Ureter (tissue), 1 donor: Measurements from ENCODE around the gene RSPO3. TPM values are rescaled to one million over a fixed set of nuclear protein-coding genes. Genes with fewer than 3 reads are reported as not detected.

Experiments used
- DNase-seq: peaks from one replicate; pipeline ENCODE4 v3.0.0-alpha.2; 2020; ENCODE audit warnings: low spot score
- total RNA-seq: library from RNA; stranded (reverse); gene quantifications from one replicate; pipeline ENCODE4 v1.2.4, GENCODE V29; 2023
- donor health status: DM: yes; HTN: yes; CAD: no.

RSPO3 gene
- total RNA-seq, 1 donor from 2014 or later, result 4.1 TPM

DNA sequence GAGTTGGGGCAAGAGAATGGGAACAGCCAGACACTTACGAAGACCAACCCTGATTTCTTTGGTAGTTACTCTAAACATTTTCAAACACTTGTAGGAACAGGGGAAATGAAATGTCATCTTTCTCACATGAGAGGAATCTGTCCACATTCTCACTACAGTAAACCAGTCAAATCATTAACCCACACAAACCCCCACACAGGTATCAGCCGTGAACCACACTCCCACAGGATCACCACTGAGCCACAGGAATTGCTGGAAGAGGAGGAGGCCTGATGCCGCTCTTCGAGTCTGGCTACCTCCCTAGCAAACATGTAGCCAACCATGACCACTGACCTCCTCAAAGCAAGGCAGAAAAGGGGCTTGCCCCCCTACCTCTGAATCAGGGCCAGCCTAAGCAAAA lies 6.9 kb upstream of the RSPO3 start:
- DNase-seq, result no peak

DNA sequence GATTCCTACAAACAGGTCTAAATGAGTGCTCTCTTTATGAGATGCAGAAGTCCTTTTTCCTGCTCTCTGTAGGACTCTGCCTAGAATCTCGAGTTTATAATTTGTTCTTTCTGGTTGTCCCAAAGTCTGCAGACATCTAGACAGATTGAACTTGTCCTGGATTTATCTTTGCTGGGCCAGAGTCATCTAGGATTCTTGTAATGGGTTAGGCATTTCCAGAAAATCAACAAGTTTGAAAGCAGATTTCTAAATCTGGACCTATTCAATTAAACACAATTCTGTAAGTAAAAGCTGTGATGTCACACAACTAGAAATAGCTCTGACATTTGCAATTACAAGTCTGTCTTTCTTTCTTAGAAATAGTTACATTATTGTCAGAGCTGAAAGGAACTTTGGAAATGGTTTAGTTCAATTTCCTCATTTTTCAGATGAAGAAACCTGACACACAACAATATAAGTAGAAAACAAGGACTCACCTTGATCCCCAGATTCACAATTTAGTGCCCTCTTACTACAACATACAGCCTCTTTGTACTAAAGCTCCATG lies 4.2 kb upstream of the RSPO3 start:
- DNase-seq, result no peak

DNA sequence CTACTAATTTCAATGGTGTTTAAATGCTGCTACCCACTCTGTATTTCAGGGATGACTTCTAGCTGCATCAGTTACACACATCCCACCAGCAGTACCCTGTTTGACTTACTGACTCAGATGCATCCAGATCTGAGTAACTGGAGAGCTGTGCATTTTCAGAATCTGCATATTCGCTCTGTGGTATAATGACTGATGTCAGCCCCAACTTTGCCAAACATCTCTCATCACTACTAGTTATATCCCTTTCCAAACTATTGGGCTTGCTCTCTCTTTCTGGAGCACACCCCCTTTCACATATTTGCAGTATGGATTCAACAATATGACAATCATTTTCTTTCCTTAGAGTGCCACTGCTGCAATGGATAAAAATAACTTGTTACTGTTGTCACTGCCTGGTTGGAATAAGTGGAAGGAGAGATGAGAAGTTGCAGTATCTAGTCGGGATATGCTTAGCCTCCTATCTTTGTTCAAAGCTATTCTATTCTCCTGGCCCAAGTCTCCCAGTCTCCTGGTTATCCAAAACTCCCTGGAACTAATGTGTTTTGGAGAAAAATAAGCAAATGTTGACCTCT lies 3.3 kb upstream of the RSPO3 start:
- no peak for DNase-seq

DNA sequence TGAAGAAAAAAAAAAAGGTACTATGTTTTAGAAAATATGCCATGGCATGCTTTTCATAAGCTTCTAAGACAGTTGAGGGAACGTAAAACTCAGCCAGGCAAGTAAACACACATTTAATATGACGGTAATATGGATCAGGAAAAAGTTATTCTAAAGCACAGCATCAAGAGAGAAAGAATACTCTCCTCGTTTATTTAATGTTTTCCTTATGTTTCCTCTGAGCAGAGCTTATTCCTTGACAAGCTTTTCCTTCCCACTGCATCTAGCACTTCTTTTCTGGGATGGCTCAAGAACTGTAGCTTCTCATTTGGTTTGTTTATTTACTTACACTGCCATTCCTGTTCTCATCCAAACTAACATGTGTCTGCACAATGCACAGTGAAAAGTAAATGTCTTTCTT lies 2.7 kb upstream of the RSPO3 start:
- DNase-seq, result no peak

DNA sequence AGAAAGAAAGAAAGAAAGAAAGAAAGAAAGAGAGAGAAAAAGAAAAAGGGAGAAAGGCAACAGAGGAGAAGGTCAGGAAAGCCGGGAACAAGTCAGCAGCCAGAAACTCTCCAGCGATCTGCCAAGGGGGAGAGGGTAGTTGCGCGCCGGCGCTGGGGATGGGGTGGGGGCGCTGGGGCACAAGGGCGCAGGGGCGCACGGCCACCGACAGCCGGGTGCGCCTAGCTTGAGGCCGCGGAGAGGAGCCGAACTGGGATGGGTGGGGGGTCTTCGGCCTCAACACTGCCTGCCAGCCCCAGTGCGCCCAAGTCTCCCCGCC lies 533 bp upstream of the RSPO3 start:
- DNase-seq, result no peak

DNA sequence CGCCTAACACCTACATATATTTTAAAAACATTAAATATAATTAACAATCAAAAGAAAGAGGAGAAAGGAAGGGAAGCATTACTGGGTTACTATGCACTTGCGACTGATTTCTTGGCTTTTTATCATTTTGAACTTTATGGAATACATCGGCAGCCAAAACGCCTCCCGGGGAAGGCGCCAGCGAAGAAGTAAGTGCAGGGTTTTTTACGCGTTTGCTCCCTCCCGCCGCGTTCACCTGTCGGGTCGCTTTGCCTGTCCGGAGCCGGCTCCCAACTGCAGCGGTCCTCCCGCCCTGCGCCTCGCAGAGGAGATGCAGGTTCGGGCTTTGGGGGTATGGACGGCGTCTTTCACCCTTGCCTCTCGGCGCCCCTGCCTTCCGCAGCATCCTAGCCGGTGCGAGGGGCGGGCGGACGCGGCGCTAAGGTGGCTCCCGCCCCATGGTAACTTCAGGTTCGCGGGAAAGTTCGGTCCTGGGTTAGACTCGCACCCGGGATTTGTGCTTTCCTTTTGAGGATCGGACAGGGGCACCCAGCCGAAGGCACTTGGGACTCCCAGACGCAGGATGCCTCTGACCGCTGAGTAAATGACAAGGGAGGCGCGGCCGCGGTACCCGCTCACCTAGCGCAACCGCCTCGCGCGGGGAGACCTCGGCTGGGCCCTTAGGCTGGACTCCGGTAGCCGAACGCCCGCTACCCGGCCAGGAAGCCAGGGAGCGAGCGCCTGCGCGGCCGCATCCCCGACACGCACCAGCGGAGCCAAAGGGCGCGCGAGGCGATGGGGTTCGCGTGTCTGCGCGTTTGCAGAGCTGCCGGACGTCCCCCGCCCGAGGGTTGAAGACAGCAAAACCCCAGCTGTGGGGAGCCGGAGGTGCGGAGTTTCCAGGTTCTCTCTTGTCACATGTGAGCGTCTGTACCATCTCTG lies 891 bp downstream of the RSPO3 start:
- DNase-seq, result no peak

DNA sequence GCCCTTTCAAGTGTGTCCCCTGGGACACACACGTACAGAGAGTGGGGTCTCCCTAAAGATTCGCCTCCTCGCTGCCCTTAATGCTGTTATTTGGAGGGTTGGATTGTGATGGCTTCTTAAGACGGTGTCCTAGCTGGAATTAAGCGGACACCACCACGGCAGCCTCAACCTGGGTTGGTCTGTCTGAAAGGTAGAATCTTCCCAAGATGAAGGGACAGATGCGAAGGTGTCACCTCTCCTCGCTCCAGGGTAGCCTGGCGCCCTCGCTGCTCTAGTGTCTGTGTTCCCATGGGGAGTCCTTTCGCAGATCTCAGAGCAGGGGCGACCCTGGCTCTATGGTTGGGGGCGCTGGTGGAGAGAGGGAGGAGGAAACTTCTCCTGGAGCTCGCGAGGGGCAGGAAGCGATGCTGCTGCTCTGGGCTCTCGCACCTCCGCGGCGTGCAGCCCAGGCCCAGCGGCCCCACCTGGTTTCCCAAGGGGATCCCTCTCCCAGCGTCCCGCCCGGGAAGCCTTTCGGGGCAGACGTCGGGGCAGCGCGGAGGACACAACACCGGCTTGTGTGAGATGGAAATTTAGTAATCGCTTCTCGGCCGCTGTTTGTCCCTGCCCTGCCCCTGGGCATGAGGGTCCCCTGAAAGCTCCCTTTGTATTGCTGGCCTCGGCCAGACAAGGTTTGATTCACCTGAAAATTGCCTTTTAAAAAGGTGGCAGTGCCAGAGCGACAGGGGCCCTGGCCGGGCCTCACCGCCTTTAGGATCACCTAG lies 1.7 kb downstream of the RSPO3 start:
- DNase-seq, result no peak

DNA sequence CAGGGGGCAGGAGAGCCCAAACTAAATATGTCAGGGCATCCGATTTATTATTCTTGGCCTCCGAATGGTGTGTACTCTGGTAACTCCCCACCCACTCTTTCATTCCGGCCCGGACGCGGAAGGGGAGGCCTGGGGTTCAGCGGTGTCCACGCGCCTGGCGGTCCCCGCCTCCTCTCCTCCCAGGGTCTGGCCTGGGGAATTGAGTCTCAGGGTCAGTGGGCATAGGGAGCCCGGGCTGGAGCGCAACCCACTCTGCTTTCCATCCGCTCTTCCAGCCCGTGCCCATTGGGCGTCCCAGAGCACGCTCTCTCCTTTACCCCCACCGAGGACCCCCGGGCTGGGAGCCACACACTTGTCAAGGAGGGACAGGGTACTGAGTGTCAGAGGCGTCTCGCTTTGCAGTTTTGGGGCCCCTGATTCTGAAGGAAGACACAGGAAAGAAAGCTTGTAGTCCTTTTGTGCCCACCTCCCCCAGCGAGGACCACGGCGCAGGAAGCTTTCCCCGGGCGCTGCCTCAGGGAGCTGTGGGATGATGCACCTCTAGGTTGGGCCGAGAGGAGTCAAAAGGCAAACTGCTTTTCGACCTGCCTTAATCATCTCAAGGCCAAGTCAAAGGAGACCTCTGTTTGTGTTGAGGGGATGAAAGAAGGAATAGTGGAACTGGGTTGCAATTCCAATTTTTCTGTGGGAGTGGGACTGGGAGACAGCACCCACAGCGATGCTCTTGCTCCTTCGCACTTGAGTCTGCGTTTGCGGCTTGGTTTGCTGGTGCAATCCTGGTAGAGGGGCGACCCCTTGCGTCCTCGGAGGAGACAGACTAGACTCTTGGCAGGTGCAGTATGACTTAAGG lies 2.5 kb downstream of the RSPO3 start:
- DNase-seq, result peak; percentile 72

DNA sequence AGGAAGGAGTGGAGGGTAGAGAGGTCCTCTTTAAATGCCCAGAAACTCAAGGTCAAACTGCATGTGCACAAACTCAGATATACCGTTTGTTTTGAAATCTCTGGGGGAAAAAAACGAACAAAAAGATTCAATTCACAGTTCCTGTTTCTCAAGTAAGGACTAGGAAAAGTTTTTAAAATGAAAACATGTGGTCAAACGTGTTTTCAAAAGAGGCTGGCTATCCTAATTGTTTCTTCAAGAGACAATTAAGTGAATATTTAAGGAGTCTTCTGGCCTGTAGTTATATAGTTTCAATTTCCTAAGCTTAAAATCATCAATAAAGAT lies 3.1 kb downstream of the RSPO3 start:
- no peak for DNase-seq

DNA sequence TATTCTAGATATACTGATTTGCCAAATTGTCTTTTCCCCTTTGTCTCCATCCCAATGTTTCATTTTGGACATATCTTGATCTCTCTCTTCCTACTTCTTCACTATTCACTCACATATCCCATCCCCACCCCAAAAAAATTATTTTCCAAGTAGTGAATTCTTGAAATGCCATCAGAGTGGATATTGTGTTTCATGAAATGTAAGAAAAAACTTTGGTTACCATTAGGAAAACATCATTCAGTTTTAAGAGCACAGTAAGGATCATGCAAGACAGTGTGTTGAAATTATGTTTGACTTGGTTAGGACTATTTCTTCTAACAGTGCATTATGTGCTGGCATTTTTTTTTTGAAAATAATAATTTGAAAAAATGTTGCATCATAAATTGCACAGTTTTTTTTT lies 5.7 kb downstream of the RSPO3 start:
- DNase-seq, result no peak

DNA sequence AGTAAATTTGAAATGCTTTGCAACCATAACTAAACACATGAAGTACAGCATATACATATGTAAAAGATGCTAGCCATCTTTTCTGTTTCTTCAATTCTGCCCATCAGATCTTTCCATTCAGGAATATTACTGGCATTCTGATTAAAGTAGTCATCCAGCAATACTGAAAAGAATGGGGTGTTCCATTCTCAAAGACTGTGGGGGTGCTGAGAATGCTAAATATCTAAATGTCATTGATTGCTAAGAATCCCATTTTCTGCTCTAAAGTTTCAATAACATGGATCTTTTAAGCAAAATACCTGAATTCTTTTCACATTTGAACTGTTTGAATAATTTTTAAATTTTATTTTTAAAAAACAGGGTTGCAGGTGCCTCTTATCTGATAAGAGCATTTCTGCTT lies 6.2 kb downstream of the RSPO3 start:
- no peak for DNase-seq

DNA sequence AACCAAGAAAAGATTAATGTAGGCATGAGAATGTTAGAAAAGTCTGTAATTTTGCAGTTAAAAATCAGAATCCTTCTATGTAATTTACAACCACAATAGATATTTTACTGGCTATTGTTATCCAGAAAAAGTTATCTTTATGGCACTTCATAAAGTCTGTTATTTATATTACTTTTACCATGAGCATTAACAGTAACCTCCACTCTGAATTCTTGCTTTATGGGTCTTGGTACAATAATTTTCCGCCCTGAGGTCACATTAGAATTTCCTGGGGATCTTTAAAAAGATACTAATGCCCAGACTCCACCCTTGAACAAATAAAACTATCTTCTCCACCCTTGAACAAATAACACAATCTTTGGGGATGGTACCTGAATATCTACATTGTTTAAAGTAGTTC lies 9.6 kb downstream of the RSPO3 start:
- no peak for DNase-seq

DNA sequence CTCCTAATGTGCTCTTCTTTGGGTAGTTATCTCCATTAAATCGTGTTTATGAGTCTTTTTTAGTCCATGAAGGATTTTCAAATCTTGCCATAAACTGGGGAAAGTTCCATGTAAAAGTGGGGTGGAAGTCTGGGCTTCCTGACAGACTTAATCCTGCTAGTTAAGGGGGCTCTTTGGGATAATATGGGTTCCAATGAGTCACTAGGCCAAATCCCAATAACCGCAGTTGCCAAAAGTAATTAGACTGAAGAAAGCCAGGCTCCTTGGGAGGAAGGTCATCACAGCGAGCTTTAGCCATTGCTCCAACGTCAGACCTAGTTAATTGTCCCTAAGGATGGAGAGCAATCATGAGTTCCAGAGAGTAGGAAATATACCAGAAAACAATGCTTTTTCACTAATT lies 10.8 kb downstream of the RSPO3 start:
- DNase-seq, result no peak

DNA sequence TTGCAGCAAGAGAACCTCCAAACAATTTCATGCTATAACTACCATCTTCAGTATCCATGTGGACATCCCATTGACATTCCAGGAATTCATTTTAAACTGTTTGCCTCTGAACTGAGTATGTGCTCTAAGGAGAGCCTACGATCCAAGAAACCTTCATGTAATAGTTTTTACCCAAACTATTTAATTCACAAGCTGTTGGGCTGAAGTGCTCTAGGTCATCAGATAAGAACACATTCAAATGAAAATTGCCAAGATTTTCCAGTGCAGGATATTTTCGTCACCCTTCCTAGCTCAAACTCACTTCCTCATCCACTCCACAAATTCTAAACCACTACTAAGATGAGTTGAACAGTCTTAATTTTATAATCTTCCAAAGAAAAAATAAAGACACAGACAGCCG lies 12.8 kb downstream of the RSPO3 start:
- no peak for DNase-seq

DNA sequence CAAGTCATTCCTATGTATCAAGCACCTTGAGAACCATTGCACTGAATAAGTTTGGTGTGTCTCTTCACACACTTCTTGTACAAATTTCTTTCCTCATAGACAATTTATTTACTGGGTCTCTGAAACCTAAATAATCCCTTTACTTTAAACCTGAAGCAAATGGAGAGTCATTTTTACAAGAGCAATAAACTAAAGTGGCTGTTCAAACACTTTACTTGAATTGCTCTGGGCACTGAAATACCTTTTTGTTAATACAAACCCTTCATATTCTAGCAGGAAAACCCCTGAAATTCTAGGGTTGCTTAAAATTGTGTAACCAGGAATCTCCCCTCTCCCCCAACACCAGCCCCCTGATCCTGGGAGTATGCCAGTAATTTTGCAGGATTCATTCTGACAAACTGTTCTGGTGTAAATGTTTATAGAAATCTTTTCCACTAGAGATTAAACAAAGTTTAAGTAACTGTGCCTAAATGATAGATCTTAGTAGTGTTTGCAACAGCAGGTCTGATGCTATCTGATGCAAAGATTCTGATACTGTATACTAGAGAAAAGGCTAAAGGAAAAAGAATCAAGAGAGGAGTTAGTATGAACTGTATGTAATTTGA lies 13.4 kb downstream of the RSPO3 start:
- DNase-seq, result no peak

DNA sequence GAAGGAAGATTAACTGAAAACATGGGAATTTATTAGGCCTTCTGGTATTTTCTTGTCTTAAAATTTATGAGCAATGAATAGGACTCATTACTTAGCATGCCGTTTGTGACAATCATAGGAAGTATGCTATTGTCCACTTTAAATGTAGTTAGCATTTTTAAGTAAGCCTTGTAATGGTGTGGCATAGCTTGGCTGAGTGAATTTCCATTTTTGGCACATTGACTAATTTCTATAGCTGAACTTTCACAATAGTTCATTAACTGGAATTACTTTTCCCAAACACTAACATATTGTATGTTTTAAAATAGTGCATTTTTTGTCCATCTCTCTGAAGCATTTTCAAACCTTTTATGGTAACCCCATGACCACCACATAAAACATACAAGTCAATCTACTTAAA lies 15.7 kb downstream of the RSPO3 start:
- no peak for DNase-seq

DNA sequence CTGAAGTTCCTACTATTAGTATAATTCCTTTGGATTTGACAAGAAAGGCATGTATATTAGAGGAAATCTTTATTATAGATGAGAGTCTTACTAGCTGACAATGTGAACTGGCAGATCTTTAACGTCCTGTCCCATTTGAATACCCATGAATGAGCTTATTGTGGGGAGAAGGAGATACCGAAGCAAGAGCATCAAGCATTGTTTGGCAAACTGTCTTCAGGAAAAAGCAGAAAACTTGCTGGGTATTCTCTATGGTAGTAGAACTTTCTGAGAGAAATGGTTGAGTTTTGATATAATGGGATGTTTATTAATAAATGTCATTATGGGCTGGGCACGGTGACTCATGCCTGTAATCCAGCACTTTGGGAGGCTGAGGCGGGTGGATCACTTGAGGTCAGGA lies 18.3 kb downstream of the RSPO3 start:
- no peak for DNase-seq

DNA sequence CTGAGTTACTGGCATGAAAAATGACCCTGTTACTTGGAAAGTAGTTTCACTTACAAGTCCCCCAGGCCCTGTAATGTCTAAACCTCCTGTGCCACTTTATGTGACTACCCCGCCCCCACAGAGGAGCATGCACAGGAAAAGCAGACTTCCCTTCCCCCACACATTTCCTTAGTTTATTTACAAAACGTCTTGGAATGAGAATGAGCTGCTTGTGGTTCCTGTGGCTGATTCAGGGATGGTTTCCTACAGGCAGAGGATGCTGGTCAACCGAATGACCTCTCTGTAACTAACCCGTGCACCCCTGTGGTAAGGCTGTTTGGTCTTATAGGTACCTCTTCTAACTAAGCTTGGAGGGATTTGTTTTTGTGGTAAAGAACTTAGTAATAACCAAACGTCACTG lies 28.5 kb downstream of the RSPO3 start:
- DNase-seq, result no peak

DNA sequence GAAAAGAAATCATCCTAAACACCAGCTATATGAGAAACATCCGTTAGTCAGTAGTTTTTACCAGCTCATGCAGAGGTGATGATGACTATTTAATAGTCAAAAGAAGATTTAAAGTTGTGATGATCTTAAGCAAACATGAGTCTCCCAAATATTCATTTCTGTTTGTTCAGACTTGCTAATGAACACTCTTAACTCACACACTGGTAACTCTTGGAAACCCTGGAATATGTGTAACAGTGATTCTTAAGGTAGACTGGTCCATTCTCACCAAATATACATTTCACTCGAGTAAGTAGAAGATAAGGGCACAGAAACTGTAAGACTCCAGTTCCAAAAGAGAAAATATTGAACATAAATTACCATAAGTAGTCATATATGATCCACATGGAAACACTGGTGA lies 29.1 kb downstream of the RSPO3 start:
- DNase-seq, result no peak

DNA sequence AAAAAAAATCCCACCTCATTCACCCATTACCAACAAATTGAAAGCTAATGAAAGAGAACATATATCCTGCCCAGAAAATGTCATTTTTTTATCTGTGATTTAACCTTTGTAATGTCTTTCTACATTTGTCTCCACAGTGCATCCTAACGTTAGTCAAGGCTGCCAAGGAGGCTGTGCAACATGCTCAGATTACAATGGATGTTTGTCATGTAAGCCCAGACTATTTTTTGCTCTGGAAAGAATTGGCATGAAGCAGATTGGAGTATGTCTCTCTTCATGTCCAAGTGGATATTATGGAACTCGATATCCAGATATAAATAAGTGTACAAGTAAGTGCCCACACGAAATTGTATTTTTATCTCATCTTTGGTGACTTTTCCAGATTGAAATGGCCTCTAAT lies 30.0 kb downstream of the RSPO3 start:
- DNase-seq, result no peak

DNA sequence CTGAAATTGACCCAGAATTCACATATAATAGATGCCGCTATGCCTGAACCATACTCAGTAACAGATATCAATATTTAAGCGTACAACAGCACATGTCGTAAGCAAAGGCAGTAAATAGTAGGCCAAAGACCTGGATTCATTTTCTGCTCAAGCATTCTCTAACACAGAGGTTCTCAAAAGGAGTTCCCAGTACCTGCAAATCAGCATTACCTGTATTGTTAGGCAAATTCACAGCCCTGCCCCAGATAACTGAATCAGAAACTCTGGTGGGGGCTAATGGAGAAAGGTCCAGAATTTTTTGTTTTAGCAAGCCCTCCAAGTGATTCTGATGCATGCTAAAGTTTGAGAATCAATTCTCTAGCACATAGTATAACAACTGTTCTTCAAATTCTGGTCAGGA lies 36.0 kb downstream of the RSPO3 start:
- no peak for DNase-seq

DNA sequence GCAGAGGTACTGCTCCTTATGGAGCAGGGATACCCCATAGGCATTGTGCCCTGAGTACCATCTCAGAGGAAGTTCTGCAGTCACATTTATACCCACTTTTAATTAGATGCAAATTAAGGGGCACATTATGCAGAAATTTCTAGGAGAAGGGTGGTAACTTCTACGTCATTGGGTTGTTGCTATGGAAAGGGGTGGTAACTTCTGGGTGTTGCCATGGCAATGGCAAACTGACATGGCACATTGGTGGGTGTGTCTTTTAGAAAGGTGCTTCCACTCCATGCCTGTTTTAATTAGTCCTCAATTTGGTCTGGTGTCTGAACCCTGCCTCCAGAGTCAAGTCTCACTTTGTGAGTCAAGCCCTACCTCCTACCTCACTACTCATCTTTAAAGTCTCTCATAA lies 42.0 kb downstream of the RSPO3 start:
- no peak for DNase-seq
